SK-N-SH treated with all-trans-retinoic acid at 6 μM for 48 hours (cell line): Measurements from ENCODE around the gene CASP7.

ENCODE experiments used
- ATAC-seq: fragments of 200-7000 bp; cut with Tn5 transposase; 3 replicates; pipeline ENCODE4 v1.9.1; 2020; ENCODE audit warnings: mild to moderate bottlenecking, moderate library complexity
- BACH2 ChIP-seq: fragments of 250-450 bp; sonication (Bioruptor Pico); IDR thresholded peaks from 2 replicates; pipeline ENCODE4 v1.9.0; 2021; ENCODE audit warnings: mild to moderate bottlenecking, borderline replicate concordance
- ESRRG ChIP-seq: fragments of 250-450 bp; sonication (Bioruptor Pico); IDR thresholded peaks from 2 replicates; pipeline ENCODE4 v1.6.1; 2021; ENCODE audit warnings: mild to moderate bottlenecking
- GLIS3 ChIP-seq: fragments of 250-450 bp; sonication (Bioruptor Pico); IDR thresholded peaks from 2 replicates; pipeline ENCODE4 v1.5.0; 2020; ENCODE audit warnings: mild to moderate bottlenecking, moderate library complexity
- ISL1 ChIP-seq: fragments of 250-450 bp; sonication (Bioruptor Pico); IDR thresholded peaks from 2 replicates; pipeline ENCODE4 v2.1.2; 2022; ENCODE audit warnings: mild to moderate bottlenecking, moderate library complexity
- PPARA ChIP-seq: fragments of 250-450 bp; sonication (Bioruptor Pico); IDR thresholded peaks from 2 replicates; pipeline ENCODE4 v1.5.0; 2020; ENCODE audit warnings: mild to moderate bottlenecking, borderline replicate concordance
- RARB ChIP-seq: fragments of 250-450 bp; sonication (Bioruptor Pico); IDR thresholded peaks from 2 replicates; pipeline ENCODE4 v1.8.0; 2021; ENCODE audit warnings: mild to moderate bottlenecking, moderate library complexity
- SNAI2 ChIP-seq: fragments of 250-450 bp; sonication (Bioruptor Pico); IDR thresholded peaks from 2 replicates; pipeline ENCODE4 v1.5.0; 2020; ENCODE audit warnings: mild to moderate bottlenecking, moderate library complexity
- TCF4 ChIP-seq: fragments of 250-450 bp; sonication (Bioruptor Pico); IDR thresholded peaks from 2 replicates; pipeline ENCODE4 v1.8.0; 2021; ENCODE audit warnings: mild to moderate bottlenecking, moderate library complexity, borderline replicate concordance
- TOX ChIP-seq: fragments of 250-450 bp; sonication (Bioruptor Pico); IDR thresholded peaks from 2 replicates; pipeline ENCODE4 v1.8.0; 2021; ENCODE audit warnings: mild to moderate bottlenecking, moderate library complexity, borderline replicate concordance
- ZC3H10 ChIP-seq: fragments of 250-450 bp; sonication (Bioruptor Pico); IDR thresholded peaks from 2 replicates; pipeline ENCODE4 v1.5.1; 2021; ENCODE audit warnings: mild to moderate bottlenecking, moderate library complexity
- ZFP3 ChIP-seq: fragments of 250-450 bp; sonication (Bioruptor Pico); IDR thresholded peaks from 2 replicates; pipeline ENCODE4 v1.5.0; 2020; ENCODE audit warnings: mild to moderate bottlenecking, moderate library complexity
- ZFP30 ChIP-seq: fragments of 450-650 bp; formaldehyde crosslinking; IDR thresholded peaks from 2 replicates; pipeline ENCODE4 v1.5.0; 2022; ENCODE audit warnings: mild to moderate bottlenecking, moderate library complexity
- ZNF70 ChIP-seq: fragments of 450-650 bp; formaldehyde crosslinking; IDR thresholded peaks from 2 replicates; pipeline ENCODE4 v1.5.0; 2020; ENCODE audit warnings: mild to moderate bottlenecking, moderate library complexity
- ZNF8 ChIP-seq: fragments of 450-650 bp; formaldehyde crosslinking; IDR thresholded peaks from 2 replicates; pipeline ENCODE4 v1.5.0; 2020; ENCODE audit warnings: mild to moderate bottlenecking, moderate library complexity
- TF ChIP-seq, protein P1 (sequence below): fragments of 250-450 bp; sonication (Bioruptor Pico); IDR thresholded peaks from 2 replicates; pipeline ENCODE4 v1.5.1; 2021; ENCODE audit warnings: mild to moderate bottlenecking, moderate library complexity
- TF ChIP-seq, protein P2 (sequence below): fragments of 250-450 bp; sonication (Bioruptor Pico); IDR thresholded peaks from 2 replicates; pipeline ENCODE4 v1.5.1; 2020; ENCODE audit warnings: low read depth, mild to moderate bottlenecking, moderate library complexity
- TF ChIP-seq, protein P3 (sequence below): fragments of 250-450 bp; sonication (Bioruptor Pico); IDR thresholded peaks from 2 replicates; pipeline ENCODE4 v1.8.0; 2020; ENCODE audit warnings: mild to moderate bottlenecking, moderate library complexity, borderline replicate concordance
- TF ChIP-seq, protein P4 (sequence below): fragments of 250-450 bp; sonication (Bioruptor Pico); IDR thresholded peaks from 2 replicates; pipeline ENCODE4 v1.5.0; 2020; ENCODE audit warnings: mild to moderate bottlenecking, moderate library complexity
- TF ChIP-seq, protein P5 (sequence below): fragments of 250-450 bp; sonication (Bioruptor Pico); IDR thresholded peaks from 2 replicates; pipeline ENCODE4 v1.8.0; 2021; ENCODE audit warnings: low read depth, mild to moderate bottlenecking, moderate library complexity, borderline replicate concordance

The CASP7 gene

DNA sequence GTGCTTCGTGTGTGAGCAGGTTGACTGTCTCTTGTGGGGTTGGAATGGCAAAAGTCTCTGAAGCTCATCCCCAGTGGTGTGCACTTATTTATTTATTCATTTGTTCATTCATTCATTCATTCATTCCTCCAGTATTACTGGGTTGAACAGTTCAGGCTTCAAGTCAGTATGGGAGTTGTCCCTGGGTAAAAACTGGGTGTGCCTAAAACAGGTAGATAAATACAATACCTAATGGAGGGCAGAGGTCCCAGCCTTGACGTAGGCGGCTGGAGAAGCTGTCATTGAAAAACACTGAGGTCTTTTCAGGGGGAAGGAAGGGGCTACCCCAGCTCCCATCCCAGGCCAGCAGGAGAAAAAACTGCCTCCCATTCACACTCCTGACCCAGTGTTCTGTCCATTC, 11.0 kb downstream of the CASP7 start:
- ATAC-seq = no peak
- TF ChIP-seq, protein P1, sequence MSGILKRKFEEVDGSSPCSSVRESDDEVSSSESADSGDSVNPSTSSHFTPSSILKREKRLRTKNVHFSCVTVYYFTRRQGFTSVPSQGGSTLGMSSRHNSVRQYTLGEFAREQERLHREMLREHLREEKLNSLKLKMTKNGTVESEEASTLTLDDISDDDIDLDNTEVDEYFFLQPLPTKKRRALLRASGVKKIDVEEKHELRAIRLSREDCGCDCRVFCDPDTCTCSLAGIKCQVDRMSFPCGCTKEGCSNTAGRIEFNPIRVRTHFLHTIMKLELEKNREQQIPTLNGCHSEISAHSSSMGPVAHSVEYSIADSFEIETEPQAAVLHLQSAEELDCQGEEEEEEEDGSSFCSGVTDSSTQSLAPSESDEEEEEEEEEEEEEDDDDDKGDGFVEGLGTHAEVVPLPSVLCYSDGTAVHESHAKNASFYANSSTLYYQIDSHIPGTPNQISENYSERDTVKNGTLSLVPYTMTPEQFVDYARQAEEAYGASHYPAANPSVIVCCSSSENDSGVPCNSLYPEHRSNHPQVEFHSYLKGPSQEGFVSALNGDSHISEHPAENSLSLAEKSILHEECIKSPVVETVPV (CRISPR knock-in tag) = no peak
- TF ChIP-seq, protein P2, sequence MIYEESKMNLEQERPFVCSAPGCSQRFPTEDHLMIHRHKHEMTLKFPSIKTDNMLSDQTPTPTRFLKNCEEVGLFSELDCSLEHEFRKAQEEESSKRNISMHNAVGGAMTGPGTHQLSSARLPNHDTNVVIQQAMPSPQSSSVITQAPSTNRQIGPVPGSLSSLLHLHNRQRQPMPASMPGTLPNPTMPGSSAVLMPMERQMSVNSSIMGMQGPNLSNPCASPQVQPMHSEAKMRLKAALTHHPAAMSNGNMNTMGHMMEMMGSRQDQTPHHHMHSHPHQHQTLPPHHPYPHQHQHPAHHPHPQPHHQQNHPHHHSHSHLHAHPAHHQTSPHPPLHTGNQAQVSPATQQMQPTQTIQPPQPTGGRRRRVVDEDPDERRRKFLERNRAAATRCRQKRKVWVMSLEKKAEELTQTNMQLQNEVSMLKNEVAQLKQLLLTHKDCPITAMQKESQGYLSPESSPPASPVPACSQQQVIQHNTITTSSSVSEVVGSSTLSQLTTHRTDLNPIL = no peak
- TF ChIP-seq ZFP3 (CRISPR knock-in tag) (no peak), ESRRG (CRISPR knock-in tag) (no peak), RARB (CRISPR knock-in tag) (no peak), TOX (CRISPR knock-in tag) (no peak), TCF4 (CRISPR knock-in tag) (no peak), ISL1 (CRISPR knock-in tag) (no peak), ZC3H10 (CRISPR knock-in tag) (no peak), ZFP30 (CRISPR knock-in tag) (no peak), BACH2 (CRISPR knock-in tag) (no peak), PPARA (CRISPR knock-in tag) (no peak), ZNF8 (CRISPR knock-in tag) (no peak)
- TF ChIP-seq, protein P3, sequence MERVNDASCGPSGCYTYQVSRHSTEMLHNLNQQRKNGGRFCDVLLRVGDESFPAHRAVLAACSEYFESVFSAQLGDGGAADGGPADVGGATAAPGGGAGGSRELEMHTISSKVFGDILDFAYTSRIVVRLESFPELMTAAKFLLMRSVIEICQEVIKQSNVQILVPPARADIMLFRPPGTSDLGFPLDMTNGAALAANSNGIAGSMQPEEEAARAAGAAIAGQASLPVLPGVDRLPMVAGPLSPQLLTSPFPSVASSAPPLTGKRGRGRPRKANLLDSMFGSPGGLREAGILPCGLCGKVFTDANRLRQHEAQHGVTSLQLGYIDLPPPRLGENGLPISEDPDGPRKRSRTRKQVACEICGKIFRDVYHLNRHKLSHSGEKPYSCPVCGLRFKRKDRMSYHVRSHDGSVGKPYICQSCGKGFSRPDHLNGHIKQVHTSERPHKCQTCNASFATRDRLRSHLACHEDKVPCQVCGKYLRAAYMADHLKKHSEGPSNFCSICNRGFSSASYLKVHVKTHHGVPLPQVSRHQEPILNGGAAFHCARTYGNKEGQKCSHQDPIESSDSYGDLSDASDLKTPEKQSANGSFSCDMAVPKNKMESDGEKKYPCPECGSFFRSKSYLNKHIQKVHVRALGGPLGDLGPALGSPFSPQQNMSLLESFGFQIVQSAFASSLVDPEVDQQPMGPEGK (CRISPR knock-in tag) = no peak
- TF ChIP-seq, protein P4, sequence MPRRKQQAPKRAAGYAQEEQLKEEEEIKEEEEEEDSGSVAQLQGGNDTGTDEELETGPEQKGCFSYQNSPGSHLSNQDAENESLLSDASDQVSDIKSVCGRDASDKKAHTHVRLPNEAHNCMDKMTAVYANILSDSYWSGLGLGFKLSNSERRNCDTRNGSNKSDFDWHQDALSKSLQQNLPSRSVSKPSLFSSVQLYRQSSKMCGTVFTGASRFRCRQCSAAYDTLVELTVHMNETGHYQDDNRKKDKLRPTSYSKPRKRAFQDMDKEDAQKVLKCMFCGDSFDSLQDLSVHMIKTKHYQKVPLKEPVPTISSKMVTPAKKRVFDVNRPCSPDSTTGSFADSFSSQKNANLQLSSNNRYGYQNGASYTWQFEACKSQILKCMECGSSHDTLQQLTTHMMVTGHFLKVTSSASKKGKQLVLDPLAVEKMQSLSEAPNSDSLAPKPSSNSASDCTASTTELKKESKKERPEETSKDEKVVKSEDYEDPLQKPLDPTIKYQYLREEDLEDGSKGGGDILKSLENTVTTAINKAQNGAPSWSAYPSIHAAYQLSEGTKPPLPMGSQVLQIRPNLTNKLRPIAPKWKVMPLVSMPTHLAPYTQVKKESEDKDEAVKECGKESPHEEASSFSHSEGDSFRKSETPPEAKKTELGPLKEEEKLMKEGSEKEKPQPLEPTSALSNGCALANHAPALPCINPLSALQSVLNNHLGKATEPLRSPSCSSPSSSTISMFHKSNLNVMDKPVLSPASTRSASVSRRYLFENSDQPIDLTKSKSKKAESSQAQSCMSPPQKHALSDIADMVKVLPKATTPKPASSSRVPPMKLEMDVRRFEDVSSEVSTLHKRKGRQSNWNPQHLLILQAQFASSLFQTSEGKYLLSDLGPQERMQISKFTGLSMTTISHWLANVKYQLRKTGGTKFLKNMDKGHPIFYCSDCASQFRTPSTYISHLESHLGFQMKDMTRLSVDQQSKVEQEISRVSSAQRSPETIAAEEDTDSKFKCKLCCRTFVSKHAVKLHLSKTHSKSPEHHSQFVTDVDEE (CRISPR knock-in tag) = no peak

DNA sequence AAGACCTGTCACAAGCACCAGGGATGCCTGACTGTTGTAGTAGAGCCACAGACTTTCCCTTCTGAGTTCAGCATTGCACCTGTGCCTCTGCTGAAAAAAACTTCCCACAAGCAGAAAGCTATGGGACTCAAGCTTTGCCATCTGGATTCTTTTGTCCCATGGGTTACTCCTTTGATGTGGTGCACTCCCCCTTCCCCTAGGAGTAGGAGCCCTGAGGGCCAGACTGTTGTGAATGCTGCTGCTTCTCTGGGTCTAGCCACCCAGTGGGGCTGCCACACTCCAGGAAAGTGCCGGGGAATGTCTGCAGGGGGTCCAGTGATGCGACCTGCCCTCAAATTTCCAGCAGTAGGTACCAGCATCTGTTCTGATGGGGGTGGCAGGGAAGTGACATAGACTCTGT, 11.7 kb downstream of the CASP7 start:
- TF ChIP-seq, protein P5, sequence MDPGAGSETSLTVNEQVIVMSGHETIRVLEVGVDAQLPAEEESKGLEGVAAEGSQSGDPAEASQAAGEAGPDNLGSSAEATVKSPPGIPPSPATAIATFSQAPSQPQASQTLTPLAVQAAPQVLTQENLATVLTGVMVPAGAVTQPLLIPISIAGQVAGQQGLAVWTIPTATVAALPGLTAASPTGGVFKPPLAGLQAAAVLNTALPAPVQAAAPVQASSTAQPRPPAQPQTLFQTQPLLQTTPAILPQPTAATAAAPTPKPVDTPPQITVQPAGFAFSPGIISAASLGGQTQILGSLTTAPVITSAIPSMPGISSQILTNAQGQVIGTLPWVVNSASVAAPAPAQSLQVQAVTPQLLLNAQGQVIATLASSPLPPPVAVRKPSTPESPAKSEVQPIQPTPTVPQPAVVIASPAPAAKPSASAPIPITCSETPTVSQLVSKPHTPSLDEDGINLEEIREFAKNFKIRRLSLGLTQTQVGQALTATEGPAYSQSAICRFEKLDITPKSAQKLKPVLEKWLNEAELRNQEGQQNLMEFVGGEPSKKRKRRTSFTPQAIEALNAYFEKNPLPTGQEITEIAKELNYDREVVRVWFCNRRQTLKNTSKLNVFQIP (CRISPR knock-in tag) = no peak
- no peak for TF ChIP-seq ZFP3 (CRISPR knock-in tag)
- no peak for ATAC-seq

DNA sequence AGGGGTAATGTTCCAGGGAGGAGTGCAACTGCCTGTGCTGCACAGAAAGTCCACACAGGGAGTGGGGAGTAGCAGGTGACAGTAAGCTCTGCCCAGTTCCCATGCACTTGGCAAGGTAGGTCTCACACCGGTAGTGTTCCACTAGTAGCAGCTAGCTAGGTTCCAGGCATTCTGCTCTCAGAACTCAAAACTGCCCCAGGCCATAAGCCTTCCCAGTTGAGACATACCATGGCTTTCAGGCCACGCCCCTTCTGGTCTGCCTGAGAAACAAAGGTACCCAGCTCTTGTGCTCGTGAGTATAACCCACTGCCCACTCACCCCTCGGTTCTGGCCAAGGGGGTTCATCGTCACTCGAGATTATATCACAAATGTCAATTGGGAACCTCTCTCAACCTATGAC, 12.6 kb downstream of the CASP7 start:
- ATAC-seq = no peak
- TF ChIP-seq ESRRG (CRISPR knock-in tag) (no peak), BACH2 (CRISPR knock-in tag) (no peak), SNAI2 (no peak), GLIS3 (CRISPR knock-in tag) (no peak), TCF4 (CRISPR knock-in tag) (no peak), ZNF70 (CRISPR knock-in tag) (no peak), ZC3H10 (CRISPR knock-in tag) (no peak), PPARA (CRISPR knock-in tag) (no peak), RARB (CRISPR knock-in tag) (no peak), ISL1 (CRISPR knock-in tag) (no peak)
- TF ChIP-seq, protein P3 (CRISPR knock-in tag) = no peak
- TF ChIP-seq, protein P1 (CRISPR knock-in tag) = no peak
- TF ChIP-seq, protein P4 (CRISPR knock-in tag) = no peak
- TF ChIP-seq, protein P2 = no peak
